Immature natural killer cell (primary cell): Measurements from ENCODE around the gene SPRED2. TPM values are rescaled to one million over a fixed set of nuclear protein-coding genes. Genes with fewer than 3 reads are reported as not detected.

Experiments used
- DNase-seq, 3 donors: peaks; one replicate each; pipeline ENCODE4 v3.0.0; 2022; ENCODE audit warnings: mixed read lengths in 1 of 3
- H3K27ac Mint-ChIP-seq, 6 donors: one replicate each; pipeline ENCODE4 v1.8.0; 2020; ENCODE audit warnings: mixed read lengths in 6 of 6, mild to moderate bottlenecking in 5 of 6, inconsistent platforms in 4 of 6, moderate library complexity in 3 of 6
- H3K27me3 Mint-ChIP-seq, 3 donors: one replicate each; pipeline ENCODE4 v1.8.0; 2020 to 2021; ENCODE audit warnings: low read depth in 3 of 3, mild to moderate bottlenecking in 3 of 3, mixed read lengths in 3 of 3, moderate library complexity in 3 of 3, inconsistent platforms in 1 of 3
- H3K36me3 Mint-ChIP-seq, 3 donors: one replicate each; pipeline ENCODE4 v1.8.0; 2020; ENCODE audit warnings: mixed read lengths in 3 of 3, inconsistent platforms in 2 of 3, mild to moderate bottlenecking in 2 of 3
- H3K4me1 Mint-ChIP-seq, 2 donors: one replicate each; pipeline ENCODE4 v1.8.0; 2020; ENCODE audit warnings: inconsistent platforms in 2 of 2, mild to moderate bottlenecking in 2 of 2, mixed read lengths in 2 of 2, moderate library complexity in 1 of 2
- H3K4me3 Mint-ChIP-seq, 5 donors: one replicate each; pipeline ENCODE4 v1.8.0; 2020; ENCODE audit warnings: mild to moderate bottlenecking in 5 of 5, mixed read lengths in 5 of 5, inconsistent platforms in 3 of 5, moderate library complexity in 3 of 5
- H3K9me3 Mint-ChIP-seq, 6 donors: one replicate each; pipeline ENCODE4 v1.8.0; 2020; ENCODE audit warnings: mild to moderate bottlenecking in 6 of 6, mixed read lengths in 6 of 6, inconsistent platforms in 4 of 6, moderate library complexity in 3 of 6
- polyA plus RNA-seq, 3 donors: library from polyadenylated mRNA; unstranded; fragments of 300-500 nt; fragmentation: Illumina TruSeq; gene quantifications; one replicate each; pipeline ENCODE4 v1.2.3, GENCODE V29; 2021

The SPRED2 gene
- polyA plus RNA-seq, 3 donors from 2014 or later, result 0.67 to 1.4 TPM; not detected in 1

- no peak for DNase-seq
- H3K9me3 Mint-ChIP-seq, result no peaks in the 10 kb centered on the region
- H3K27ac Mint-ChIP-seq, result no peak overlapping the region
- peak overlapping the region in 1 of 5 donors; percentile 67 for H3K4me3 Mint-ChIP-seq
- no peaks in the 10 kb centered on the region for H3K36me3 Mint-ChIP-seq
- H3K27me3 Mint-ChIP-seq, result peaks cover 0 to 9% (median 4%) of the 10 kb centered on the region in 3 donors
- H3K4me1 Mint-ChIP-seq, result peaks cover 16 to 31% of the 10 kb centered on the region in 2 donors
Observed at GRCh38 chr2:65383541-65384488, 48.6 kb downstream of the SPRED2 start.

- DNase-seq, result peak; percentile 61 to 66 (median 66)
- no peaks in the 10 kb centered on the region for H3K36me3 Mint-ChIP-seq
- peak overlapping the region; percentile 42 to 75 (median 71) for H3K4me3 Mint-ChIP-seq
- H3K4me1 Mint-ChIP-seq, result peaks cover 16 to 39% of the 10 kb centered on the region in 2 donors
- peak overlapping the region in 5 of 6 donors; percentile 22 to 56 (median 40) for H3K27ac Mint-ChIP-seq
- H3K27me3 Mint-ChIP-seq, result peaks cover 0 to 12% (median 4%) of the 10 kb centered on the region in 3 donors
- H3K9me3 Mint-ChIP-seq, result no peaks in the 10 kb centered on the region
Observed at GRCh38 chr2:65382776-65383357, 49.5 kb downstream of the SPRED2 start.

GRCh38 chr2:65382323-65382722 lies 50.1 kb downstream of the SPRED2 start:
- peaks cover 1 to 12% (median 6%) of the 10 kb centered on the region in 3 donors for H3K27me3 Mint-ChIP-seq
- H3K9me3 Mint-ChIP-seq, result no peaks in the 10 kb centered on the region
- H3K27ac Mint-ChIP-seq, result no peak overlapping the region
- H3K36me3 Mint-ChIP-seq, result no peaks in the 10 kb centered on the region
- peaks cover 16 to 44% of the 10 kb centered on the region in 2 donors for H3K4me1 Mint-ChIP-seq
- no peak for DNase-seq
- H3K4me3 Mint-ChIP-seq, result peak overlapping the region; percentile 42 to 75 (median 71)

DNA sequence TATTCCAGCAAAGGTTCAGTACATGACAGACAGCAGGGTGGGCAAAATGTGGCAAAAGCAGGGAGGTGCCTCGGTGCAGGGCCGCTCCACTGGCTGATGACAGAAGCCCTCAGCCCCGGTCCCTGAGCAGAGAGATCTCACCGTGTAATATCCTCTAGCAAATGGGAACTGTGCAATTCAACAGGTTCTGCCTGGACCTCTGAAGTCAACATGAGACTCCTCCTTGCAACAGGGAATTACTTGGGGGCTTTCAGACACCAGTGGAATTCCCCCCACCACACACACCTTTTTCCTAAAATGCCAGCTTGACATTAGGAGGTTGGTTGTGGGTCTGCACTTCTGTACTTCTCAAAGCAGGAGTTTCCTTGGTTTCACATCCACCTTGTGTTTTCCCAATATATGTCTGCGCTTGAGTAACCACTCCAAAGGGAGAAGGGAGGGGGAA lies 50.8 kb downstream of the SPRED2 start:
- no peak overlapping the region for H3K4me3 Mint-ChIP-seq
- peaks cover 16 to 50% of the 10 kb centered on the region in 2 donors for H3K4me1 Mint-ChIP-seq
- no peaks in the 10 kb centered on the region for H3K36me3 Mint-ChIP-seq
- H3K9me3 Mint-ChIP-seq, result no peaks in the 10 kb centered on the region
- no peak for DNase-seq
- no peak overlapping the region for H3K27ac Mint-ChIP-seq
- H3K27me3 Mint-ChIP-seq, result peaks cover 3 to 12% (median 6%) of the 10 kb centered on the region in 3 donors

DNA sequence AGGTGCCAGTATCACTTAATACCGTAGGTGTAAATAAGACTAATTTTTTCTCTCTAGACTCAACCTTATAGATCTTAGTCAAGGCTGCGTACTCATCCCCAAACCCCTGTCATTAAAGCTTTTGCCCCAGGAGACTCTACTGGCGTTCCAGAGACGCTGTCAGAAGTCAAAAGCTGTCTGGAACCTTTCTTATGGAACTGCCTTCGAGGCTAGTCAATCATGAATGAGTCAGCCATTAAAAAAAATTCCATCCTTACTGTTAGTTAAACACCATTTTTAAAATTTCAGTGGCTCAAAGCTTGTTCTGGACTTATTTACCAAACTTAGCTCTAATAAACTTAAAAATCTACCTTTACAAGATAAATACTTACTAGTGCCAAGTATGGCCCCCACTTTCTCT lies 52.1 kb downstream of the SPRED2 start:
- H3K36me3 Mint-ChIP-seq, result no peaks in the 10 kb centered on the region
- no peak overlapping the region for H3K4me3 Mint-ChIP-seq
- H3K9me3 Mint-ChIP-seq, result no peaks in the 10 kb centered on the region
- no peak overlapping the region for H3K27ac Mint-ChIP-seq
- peaks cover 3 to 10% (median 6%) of the 10 kb centered on the region in 3 donors for H3K27me3 Mint-ChIP-seq
- peaks cover 16 to 50% of the 10 kb centered on the region in 2 donors for H3K4me1 Mint-ChIP-seq
- no peak for DNase-seq

- no peak for DNase-seq
- Mint-ChIP-seq H3K27ac (no peak overlapping the region), H3K36me3 (no peaks in the 10 kb centered on the region), H3K4me3 (no peak overlapping the region), H3K4me1 (peaks cover 16 to 50% of the 10 kb centered on the region in 2 donors), H3K9me3 (no peaks in the 10 kb centered on the region), H3K27me3 (peaks cover 3 to 10% (median 6%) of the 10 kb centered on the region in 3 donors)
Observed at GRCh38 chr2:65379721-65380171, 52.7 kb downstream of the SPRED2 start.

GRCh38 chr2:65379223-65379622 lies 53.2 kb downstream of the SPRED2 start:
- DNase-seq, result no peak
- no peaks in the 10 kb centered on the region for H3K36me3 Mint-ChIP-seq
- peaks cover 3 to 8% (median 6%) of the 10 kb centered on the region in 3 donors for H3K27me3 Mint-ChIP-seq
- H3K27ac Mint-ChIP-seq, result no peak overlapping the region
- H3K4me3 Mint-ChIP-seq, result no peak overlapping the region
- H3K4me1 Mint-ChIP-seq, result peaks cover 16 to 46% of the 10 kb centered on the region in 2 donors
- no peaks in the 10 kb centered on the region for H3K9me3 Mint-ChIP-seq

DNA sequence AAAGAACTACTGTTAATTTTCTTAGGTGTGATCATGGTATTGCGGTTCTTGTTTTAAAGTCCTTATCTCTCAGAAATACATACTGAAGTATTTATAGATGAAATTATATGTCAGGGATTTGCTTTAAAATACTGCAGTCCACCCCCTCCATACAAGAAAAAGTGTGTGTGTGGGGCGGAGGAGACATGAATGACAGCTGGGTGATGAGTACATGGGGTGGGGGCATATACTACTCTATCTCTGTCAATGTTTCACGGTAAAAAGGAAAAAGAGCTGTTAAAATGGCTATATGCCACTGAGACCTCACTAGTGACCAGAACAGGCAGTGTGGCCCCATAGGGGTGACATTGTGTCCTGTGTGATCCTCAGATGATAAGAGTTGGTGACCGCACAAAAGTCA lies 54.1 kb downstream of the SPRED2 start:
- Mint-ChIP-seq H3K4me1 (peaks cover 10 to 37% of the 10 kb centered on the region in 2 donors), H3K27me3 (peaks cover 3 to 8% (median 6%) of the 10 kb centered on the region in 3 donors), H3K27ac (no peak overlapping the region), H3K9me3 (no peaks in the 10 kb centered on the region), H3K36me3 (no peaks in the 10 kb centered on the region), H3K4me3 (no peak overlapping the region)
- DNase-seq, result no peak

GRCh38 chr2:65377556-65378192 lies 54.7 kb downstream of the SPRED2 start:
- Mint-ChIP-seq H3K27me3 (peaks cover 3 to 6% (median 6%) of the 10 kb centered on the region in 3 donors), H3K4me1 (peaks cover 4 to 31% of the 10 kb centered on the region in 2 donors), H3K36me3 (no peaks in the 10 kb centered on the region), H3K4me3 (no peak overlapping the region), H3K27ac (no peak overlapping the region), H3K9me3 (no peaks in the 10 kb centered on the region)
- DNase-seq, result peak in 2 of 3 donors; percentile 11 to 26

DNA sequence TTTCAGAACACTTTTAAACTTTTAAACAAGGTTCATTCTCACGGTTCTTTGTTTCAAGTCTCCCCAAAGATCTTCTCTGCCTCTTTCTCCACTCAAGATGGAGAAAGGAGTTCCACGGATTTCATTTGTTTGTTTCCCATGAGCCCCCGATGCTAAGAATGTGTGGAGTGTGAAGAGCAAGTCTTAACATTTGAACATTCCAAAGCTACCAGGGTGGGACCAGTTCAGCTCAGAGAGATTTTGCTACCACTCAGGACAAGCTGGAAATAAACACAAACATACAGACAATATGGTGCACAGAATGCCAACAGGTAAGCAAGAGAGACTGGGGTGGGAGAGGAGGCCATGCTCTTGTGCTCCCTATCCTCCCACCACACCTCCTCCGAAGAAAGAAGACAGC lies 56.7 kb downstream of the SPRED2 start:
- no peak overlapping the region for H3K27ac Mint-ChIP-seq
- no peak for DNase-seq
- H3K27me3 Mint-ChIP-seq, result peaks cover 3 to 6% (median 4%) of the 10 kb centered on the region in 3 donors
- no peak overlapping the region for H3K4me3 Mint-ChIP-seq
- H3K4me1 Mint-ChIP-seq, result peaks cover 0 to 18% of the 10 kb centered on the region in 2 donors
- H3K36me3 Mint-ChIP-seq, result no peaks in the 10 kb centered on the region
- H3K9me3 Mint-ChIP-seq, result no peaks in the 10 kb centered on the region

- no peak overlapping the region for H3K27ac Mint-ChIP-seq
- peaks cover 3% of the 10 kb centered on the region in 3 donors for H3K27me3 Mint-ChIP-seq
- peaks cover 0 to 18% of the 10 kb centered on the region in 2 donors for H3K4me1 Mint-ChIP-seq
- no peaks in the 10 kb centered on the region for H3K36me3 Mint-ChIP-seq
- H3K4me3 Mint-ChIP-seq, result no peak overlapping the region
- no peak for DNase-seq
- H3K9me3 Mint-ChIP-seq, result no peaks in the 10 kb centered on the region
Observed at GRCh38 chr2:65374999-65375398, 57.4 kb downstream of the SPRED2 start.

DNA sequence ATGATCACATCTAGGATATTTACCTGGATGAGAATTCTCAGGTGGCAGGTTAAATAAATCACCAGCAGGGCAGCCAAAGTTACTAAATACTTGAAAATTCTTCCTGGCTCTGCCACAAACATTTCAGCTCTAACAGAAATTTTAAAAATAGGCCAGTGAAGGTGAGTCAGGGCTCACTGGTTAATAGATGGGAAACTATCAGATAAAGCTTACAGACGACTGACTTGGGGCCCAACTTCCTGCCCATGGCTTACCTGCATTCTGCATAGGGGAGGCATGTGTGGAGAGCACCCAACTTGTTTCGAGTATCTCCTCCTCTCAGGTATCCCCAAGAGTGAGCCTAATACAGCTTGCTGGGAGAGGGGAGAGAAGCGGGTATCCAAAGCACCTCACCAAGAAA lies 57.8 kb downstream of the SPRED2 start:
- Mint-ChIP-seq H3K4me1 (peaks cover 0 to 18% of the 10 kb centered on the region in 2 donors), H3K9me3 (no peaks in the 10 kb centered on the region)
- DNase-seq, result no peak

GRCh38 chr2:65373365-65373918 lies 59.0 kb downstream of the SPRED2 start:
- Mint-ChIP-seq H3K4me3 (no peak overlapping the region), H3K27ac (no peak overlapping the region)

More for the DNA sequence above, 57.8 kb downstream of the SPRED2 start:
- Mint-ChIP-seq H3K4me3 (no peak overlapping the region), H3K27me3 (peaks cover 2 to 3% (median 3%) of the 10 kb centered on the region in 3 donors), H3K36me3 (no peaks in the 10 kb centered on the region), H3K27ac (no peak overlapping the region)

More at GRCh38 chr2:65373365-65373918, 59.0 kb downstream of the SPRED2 start:
- Mint-ChIP-seq H3K4me1 (peaks cover 0 to 17% of the 10 kb centered on the region in 2 donors), H3K36me3 (no peaks in the 10 kb centered on the region), H3K27me3 (peaks cover 2 to 3% (median 3%) of the 10 kb centered on the region in 3 donors), H3K9me3 (no peaks in the 10 kb centered on the region)
- no peak for DNase-seq
